ENCODE data around the gene AMOTL2. TPM values are rescaled to one million over a fixed set of nuclear protein-coding genes. Genes with fewer than 3 reads are reported as not detected.

AMOTL2 gene
- total RNA-seq, 4 donors from 2014 or later: 93.2 to 226 (median 153) TPM

- Histone ChIP-seq H3K27me3 (no peaks in the 10 kb centered on the region), H3K4me1 (peaks cover 0 to 25% (median 7%) of the 10 kb centered on the region in 3 donors), H3K36me3 (no peaks in the 10 kb centered on the region), H3K9me3 (no peaks in the 10 kb centered on the region), H3K27ac (peak overlapping the region in 2 of 4 donors; percentile 1 to 3), H3K4me3 (no peak overlapping the region)
- WGBS, 2 donors (ENCODE audit: low coverage in 1 of 2): 57 to 80% methylated on average over 1 of the region's 1 CpG
- TF ChIP-seq CTCF (IDR thresholded peaks at IDR 0.05) (no peak), POLR2A (IDR thresholded peaks at IDR 0.05) (no peak), EP300 (IDR thresholded peaks at IDR 0.05) (no peak), POLR2AphosphoS5 (IDR thresholded peaks at IDR 0.05) (no peak)
- ATAC-seq: no peak
These were observed 33.8 kb downstream of the AMOTL2 start for GRCh38 chr3:134340362-134340981.

GRCh38 chr3:134339913-134340312 lies 34.3 kb downstream of the AMOTL2 start:
- no peaks in the 10 kb centered on the region for H3K27me3 ChIP-seq
- H3K4me1 ChIP-seq: peaks cover 0 to 31% (median 13%) of the 10 kb centered on the region in 3 donors
- H3K27ac ChIP-seq: peak overlapping the region in 2 of 4 donors; percentile 1 to 3
- TF ChIP-seq POLR2AphosphoS5 (IDR thresholded peaks at IDR 0.05) (no peak), EP300 (IDR thresholded peaks at IDR 0.05) (no peak), CTCF (IDR thresholded peaks at IDR 0.05) (no peak), POLR2A (IDR thresholded peaks at IDR 0.05) (no peak)
- no peak overlapping the region for H3K4me3 ChIP-seq
- ATAC-seq: no peak
- no peaks in the 10 kb centered on the region for H3K9me3 ChIP-seq
- 70 to 78% methylated on average over 2 to 4 of the region's 5 CpGs for WGBS, 2 donors (ENCODE audit: low coverage in 1 of 2)
- H3K36me3 ChIP-seq: no peaks in the 10 kb centered on the region

- TF ChIP-seq POLR2AphosphoS5 (IDR thresholded peaks at IDR 0.05) (no peak), POLR2A (IDR thresholded peaks at IDR 0.05) (no peak)
- 81 to 90% methylated on average over 3 to 5 of the region's 9 CpGs for WGBS, 2 donors (ENCODE audit: low coverage in 1 of 2)
These were observed 34.9 kb downstream of the AMOTL2 start for GRCh38 chr3:134339331-134339730.

GRCh38 chr3:134338516-134339261 lies 35.6 kb downstream of the AMOTL2 start:
- Histone ChIP-seq H3K4me3 (no peak overlapping the region), H3K9me3 (no peaks in the 10 kb centered on the region), H3K27ac (no peak overlapping the region), H3K36me3 (no peaks in the 10 kb centered on the region), H3K4me1 (peaks cover 7 to 43% (median 24%) of the 10 kb centered on the region in 3 donors), H3K27me3 (no peaks in the 10 kb centered on the region)
- ATAC-seq: no peak
- 92 to 100% methylated on average over 1 to 2 of the region's 5 CpGs for WGBS, 2 donors (ENCODE audit: low coverage in 1 of 2)
- TF ChIP-seq CTCF (IDR thresholded peaks at IDR 0.05): no peak
- TF ChIP-seq POLR2A (IDR thresholded peaks at IDR 0.05): no peak
- TF ChIP-seq POLR2AphosphoS5 (IDR thresholded peaks at IDR 0.05): no peak
- no peak for TF ChIP-seq EP300 (IDR thresholded peaks at IDR 0.05)

More at GRCh38 chr3:134339331-134339730, 34.9 kb downstream of the AMOTL2 start:
- no peak overlapping the region for H3K4me3 ChIP-seq
- H3K27me3 ChIP-seq: no peaks in the 10 kb centered on the region
- H3K27ac ChIP-seq: peak overlapping the region in 1 of 4 donors; percentile 3
- H3K36me3 ChIP-seq: no peaks in the 10 kb centered on the region
- H3K4me1 ChIP-seq: peaks cover under 1 to 37% (median 19%) of the 10 kb centered on the region in 3 donors
- no peaks in the 10 kb centered on the region for H3K9me3 ChIP-seq
- ATAC-seq: no peak

- no peak for ATAC-seq
These were observed 36.1 kb downstream of the AMOTL2 start for GRCh38 chr3:134338201-134338512.

More at GRCh38 chr3:134338201-134338512, 36.1 kb downstream of the AMOTL2 start:
- H3K27me3 ChIP-seq: no peaks in the 10 kb centered on the region
- H3K27ac ChIP-seq: no peak overlapping the region
- H3K9me3 ChIP-seq: no peaks in the 10 kb centered on the region
- WGBS, 2 donors (ENCODE audit: low coverage in 1 of 2): no CpG with 5 or more reads among the region's 2 CpGs
- no peak overlapping the region for H3K4me3 ChIP-seq
- peaks cover 9 to 48% (median 29%) of the 10 kb centered on the region in 3 donors for H3K4me1 ChIP-seq
- TF ChIP-seq CTCF (IDR thresholded peaks at IDR 0.05) (no peak), EP300 (IDR thresholded peaks at IDR 0.05) (no peak), POLR2AphosphoS5 (IDR thresholded peaks at IDR 0.05) (no peak)
- H3K36me3 ChIP-seq: no peaks in the 10 kb centered on the region

All from gastroesophageal sphincter (tissue), 4 donors.